Measurements from ENCODE around the gene RAB28. TPM values are rescaled to one million over a fixed set of nuclear protein-coding genes. Genes with fewer than 3 reads are reported as not detected.

RAB28 gene
- total and polyA plus RNA-seq, 2 of the 8 experiments (the other 6 are each of a cell fraction or from before 2014, with no cell fraction given), result 16.0 to 18.7 TPM

- no peak overlapping the region for H3K4me3 ChIP-seq (ENCODE audit: extremely low read depth in 1 of 4, insufficient read depth in 2 of 4, low read depth in 3 of 4, low read length in 4 of 4)
- H2BK20ac ChIP-seq (ENCODE audit: low read length), result no peak overlapping the region
- peaks cover 0 to 1% of the 10 kb centered on the region in 2 experiments for H4K20me1 ChIP-seq (replicated peaks in 1 of 2; ENCODE audit: control insufficient read depth in 1 of 2, insufficient read depth in 2 of 2, low read length in 2 of 2)
- 88% methylated on average over 2 of the region's 2 CpGs; no CpG with 5 or more reads in 1 of the 2 experiments for WGBS, 2 experiments (ENCODE audit: extremely low coverage in 1 of 2, insufficient coverage in 1 of 2, insufficient read length in 1 of 2, insufficient replicate concordance in 2 of 2, low coverage in 1 of 2, low lambda C conversion rate in 2 of 2, missing lambda C conversion rate in 1 of 2)
- DNase-seq (ENCODE audit: low read depth in 1 of 2, low spot score in 2 of 2) (no peak), FAIRE-seq (no peak)
- TF ChIP-seq TCF12 (IDR thresholded peaks at IDR 0.05; ENCODE audit: low read depth, low read length) (no peak), NRF1 (IDR thresholded peaks at IDR 0.05; ENCODE audit: low read depth, low read length) (no peak), RNF2 (IDR thresholded peaks at IDR 0.05; ENCODE audit: borderline replicate concordance, low read depth, low read length, missing control alignments, poor library complexity, severe bottlenecking) (no peak), TEAD4 (IDR thresholded peaks at IDR 0.05; ENCODE audit: low read depth, low read length) (no peak), TAF7 (optimal IDR thresholded peaks at IDR 0.05; ENCODE audit: borderline replicate concordance, low read depth, low read length) (no peak), MAX (IDR thresholded peaks at IDR 0.05) (no peak), FOSL1 (IDR thresholded peaks at IDR 0.05; ENCODE audit: insufficient read depth, low read depth, low read length) (no peak), CREB1 (IDR thresholded peaks at IDR 0.05) (no peak), TBP (IDR thresholded peaks at IDR 0.05; ENCODE audit: low read depth, low read length) (no peak)
- H3K4ac ChIP-seq (replicated peaks; ENCODE audit: insufficient read length, low read depth, low read length), result no peak overlapping the region
- no peaks in the 10 kb centered on the region for H3K36me3 ChIP-seq (ENCODE audit: control insufficient read depth in 2 of 4, insufficient read depth in 4 of 4, low read length in 3 of 4)
- H4K5ac ChIP-seq (ENCODE audit: insufficient read length, low read depth, low read length), result no peak overlapping the region
- H3K18ac ChIP-seq (ENCODE audit: extremely low read depth, low read length), result no peak overlapping the region
- no peak overlapping the region for H3K14ac ChIP-seq (ENCODE audit: insufficient read length)
- POLR2A ChIA-PET (ENCODE audit: partially characterized antibody), result interaction anchor here (1.2 kb wide), 1 partner anchor 34 kb away, joined by 3 read pairs; no protein-coding TSS in a partner anchor
- no peak overlapping the region for H3K23ac ChIP-seq (ENCODE audit: insufficient read length)
- no peak overlapping the region for H4K8ac ChIP-seq (ENCODE audit: extremely low read depth, insufficient read depth, low read length)
- no peak overlapping the region for H2BK5ac ChIP-seq (ENCODE audit: low read depth, low read length)
- CTCF ChIA-PET (ENCODE audit: partially characterized antibody), result interaction anchor here (0.6 to 2.1 kb wide), 3 partner anchors 19 to 99 kb away, joined by 3 to 11 read pairs (median 4); no protein-coding TSS in a partner anchor
- no peak overlapping the region for H2BK15ac ChIP-seq (ENCODE audit: low read length)
- H3K23me2 ChIP-seq (ENCODE audit: low read depth, low read length), result peaks cover 14% of the 10 kb centered on the region
- H3K9me3 ChIP-seq (ENCODE audit: insufficient read depth in 2 of 2, low read depth in 1 of 2, low read length in 1 of 2), result no peaks in the 10 kb centered on the region
- H4K91ac ChIP-seq (replicated peaks; ENCODE audit: insufficient read length, low read length), result no peak overlapping the region
- no peak overlapping the region for H3K56ac ChIP-seq (replicated peaks; ENCODE audit: insufficient read length, low read depth, low read length)
- no peak overlapping the region for H3K4me2 ChIP-seq (ENCODE audit: insufficient read depth in 1 of 2, low read depth in 2 of 2, low read length in 2 of 2)
- H3K9ac ChIP-seq (replicated peaks in 1 of 4; ENCODE audit: extremely low read depth in 1 of 4, low read depth in 3 of 4, low read length in 3 of 4), result no peak overlapping the region
- H2BK120ac ChIP-seq (replicated peaks; ENCODE audit: low read depth, low read length), result no peak overlapping the region
- no peak overlapping the region for H2AK5ac ChIP-seq (ENCODE audit: low read depth, low read length)
- H3K79me1 ChIP-seq (ENCODE audit: low read depth, low read length), result no peaks in the 10 kb centered on the region
- no peaks in the 10 kb centered on the region for H3K27me3 ChIP-seq (replicated peaks in 1 of 4; ENCODE audit: control insufficient read depth in 3 of 4, extremely low read depth in 1 of 4, insufficient read depth in 3 of 4, low read length in 3 of 4)
- H2AFZ ChIP-seq (ENCODE audit: low read length), result no peak overlapping the region
- H3K79me2 ChIP-seq (ENCODE audit: control insufficient read depth in 1 of 2, insufficient read depth in 2 of 2, low read length in 2 of 2), result no peaks in the 10 kb centered on the region
- H3K27ac ChIP-seq (ENCODE audit: low read depth, low read length), result no peak overlapping the region
- no peak overlapping the region for H2BK12ac ChIP-seq (ENCODE audit: low read depth, low read length)
- H3K4me1 ChIP-seq (replicated peaks in 1 of 4; ENCODE audit: control insufficient read depth in 3 of 4, insufficient read depth in 4 of 4, low read length in 3 of 4), result peaks cover 0 to 6% (median 2%) of the 10 kb centered on the region in 4 experiments; a peak in 3 of 7 replicates
These were observed 34.5 kb downstream of the RAB28 start for GRCh38 chr4:13449590-13449989.

All from H1 (cell line).